Measurements from ENCODE around the gene EQTN. TPM values are rescaled to one million over a fixed set of nuclear protein-coding genes. Genes with fewer than 3 reads are reported as not detected.

EQTN gene
- total and polyA plus RNA-seq, 2 of the 8 experiments (the other 6 are each of a cell fraction or from before 2014, with no cell fraction given) = 0.23 TPM; not detected in 1

- WGBS, 2 experiments (ENCODE audit: extremely low coverage in 1 of 2, insufficient coverage in 1 of 2, insufficient read length in 1 of 2, insufficient replicate concordance in 2 of 2, low coverage in 1 of 2, low lambda C conversion rate in 2 of 2, missing lambda C conversion rate in 1 of 2) = 80% methylated on average over 4 of the region's 4 CpGs; no CpG with 5 or more reads in 1 of the 2 experiments
- Histone ChIP-seq H2AK5ac (ENCODE audit: low read depth, low read length) (no peak overlapping the region), H2BK5ac (ENCODE audit: low read depth, low read length) (no peak overlapping the region), H3K36me3 (ENCODE audit: control insufficient read depth in 2 of 4, insufficient read depth in 4 of 4, low read length in 3 of 4) (no peaks in the 10 kb centered on the region), H2BK12ac (ENCODE audit: low read depth, low read length) (no peak overlapping the region), H3K9ac (replicated peaks in 1 of 4; ENCODE audit: extremely low read depth in 1 of 4, low read depth in 3 of 4, low read length in 3 of 4) (no peak overlapping the region), H2BK20ac (ENCODE audit: low read length) (no peak overlapping the region), H3K9me3 (ENCODE audit: insufficient read depth in 2 of 2, low read depth in 1 of 2, low read length in 1 of 2) (no peaks in the 10 kb centered on the region), H3K27me3 (replicated peaks in 1 of 4; ENCODE audit: control insufficient read depth in 3 of 4, extremely low read depth in 1 of 4, insufficient read depth in 3 of 4, low read length in 3 of 4) (no peaks in the 10 kb centered on the region), H3K27ac (ENCODE audit: low read depth, low read length) (no peak overlapping the region), H3K4me2 (ENCODE audit: insufficient read depth in 1 of 2, low read depth in 2 of 2, low read length in 2 of 2) (no peak overlapping the region), H4K20me1 (replicated peaks in 1 of 2; ENCODE audit: control insufficient read depth in 1 of 2, insufficient read depth in 2 of 2, low read length in 2 of 2) (no peaks in the 10 kb centered on the region), H3K56ac (replicated peaks; ENCODE audit: insufficient read length, low read depth, low read length) (no peak overlapping the region), H4K91ac (replicated peaks; ENCODE audit: insufficient read length, low read length) (no peak overlapping the region), H3K14ac (ENCODE audit: insufficient read length) (no peak overlapping the region), H3K18ac (ENCODE audit: extremely low read depth, low read length) (no peak overlapping the region), H3K4ac (replicated peaks; ENCODE audit: insufficient read length, low read depth, low read length) (no peak overlapping the region), H3K4me3 (ENCODE audit: extremely low read depth in 1 of 4, insufficient read depth in 2 of 4, low read depth in 3 of 4, low read length in 4 of 4) (no peak overlapping the region), H3K23ac (ENCODE audit: insufficient read length) (no peak overlapping the region), H3K4me1 (replicated peaks in 1 of 4; ENCODE audit: control insufficient read depth in 3 of 4, insufficient read depth in 4 of 4, low read length in 3 of 4) (peaks cover 0 to 7% (median 1%) of the 10 kb centered on the region in 4 experiments; a peak in 4 of 7 replicates), H2BK15ac (ENCODE audit: low read length) (no peak overlapping the region), H3K23me2 (ENCODE audit: low read depth, low read length) (no peaks in the 10 kb centered on the region), H4K8ac (ENCODE audit: extremely low read depth, insufficient read depth, low read length) (no peak overlapping the region), H2AFZ (ENCODE audit: low read length) (no peak overlapping the region), H3K79me1 (ENCODE audit: low read depth, low read length) (no peaks in the 10 kb centered on the region), H2BK120ac (replicated peaks; ENCODE audit: low read depth, low read length) (no peak overlapping the region), H3K79me2 (ENCODE audit: control insufficient read depth in 1 of 2, insufficient read depth in 2 of 2, low read length in 2 of 2) (no peaks in the 10 kb centered on the region), H4K5ac (ENCODE audit: insufficient read length, low read depth, low read length) (no peak overlapping the region)
- CTCF ChIA-PET (ENCODE audit: partially characterized antibody) = interaction anchor here (0.8 to 6.4 kb wide), 13 partner anchors 8 to 395 kb away, joined by 3 to 63 read pairs (median 6); partner anchors contain the start of gene MOB3B
- POLR2A ChIA-PET (ENCODE audit: partially characterized antibody) = no interaction called here
- no peak for FAIRE-seq
- no peak for DNase-seq (ENCODE audit: low read depth in 1 of 2, low spot score in 2 of 2)
- TF ChIP-seq SAP30 (IDR thresholded peaks at IDR 0.05; ENCODE audit: insufficient read depth, insufficient replicate concordance, low read length) (no peak), SP1 (IDR thresholded peaks at IDR 0.05; ENCODE audit: low read depth, low read length) (no peak), SIN3A (conservative IDR thresholded peaks at IDR 0.05 in 1 of 2, IDR thresholded peaks at IDR 0.05 in 1 of 2; ENCODE audit: low read depth in 1 of 2, low read length in 2 of 2) (no peak), TEAD4 (IDR thresholded peaks at IDR 0.05; ENCODE audit: low read depth, low read length) (no peak)
Observed at GRCh38 chr9:27331393-27331792, 34.4 kb upstream of the EQTN start.

All from H1 (cell line).